Daoy (cell line): ENCODE results near the gene SHISA6. TPM values are rescaled to one million over a fixed set of nuclear protein-coding genes. Genes with fewer than 3 reads are reported as not detected.
"Not testable (repeated sequence)": the region's sequence is repeated elsewhere in the genome, so short reads cannot be mapped to it uniquely, and the experiment has no call there.

Experiments
- DNase-seq: peaks from one replicate; pipeline ENCODE4 v3.0.0-alpha.2; 2015; ENCODE audit warnings: low read depth
- total RNA-seq: library from RNA; depleted of rRNA; stranded (reverse); fragments of >200 nt; shearing (Covaris generic); gene quantifications from 2 replicates; pipeline ENCODE4 v1.2.3, GENCODE V29; 2014

SHISA6 gene
- total RNA-seq, 1 experiment from 2014 or later, result not detected

- DNase-seq, result no peak
Measured at GRCh38 chr17:11264183-11264871, 23.3 kb downstream of the SHISA6 start.

GRCh38 chr17:11267999-11268575 is 27.1 kb downstream of the SHISA6 start:
- DNase-seq, result no peak

GRCh38 chr17:11269210-11269609 is 28.2 kb downstream of the SHISA6 start:
- DNase-seq, result no peak

GRCh38 chr17:11272191-11272590 is 31.2 kb downstream of the SHISA6 start:
- DNase-seq, result no peak

- no peak for DNase-seq
Measured at GRCh38 chr17:11273596-11273995, 32.6 kb downstream of the SHISA6 start.

GRCh38 chr17:11274106-11274505 is 33.1 kb downstream of the SHISA6 start:
- DNase-seq, result no peak

GRCh38 chr17:11276486-11276885 is 35.5 kb downstream of the SHISA6 start:
- no peak for DNase-seq

- no peak for DNase-seq
Measured at GRCh38 chr17:11278186-11278991, 37.4 kb downstream of the SHISA6 start.

- DNase-seq, result no peak
Measured at GRCh38 chr17:11278992-11279270, 37.9 kb downstream of the SHISA6 start.

- DNase-seq, result no peak
Measured at GRCh38 chr17:11279776-11280344, 38.8 kb downstream of the SHISA6 start.

GRCh38 chr17:11282586-11282985 is 41.6 kb downstream of the SHISA6 start:
- no peak for DNase-seq

GRCh38 chr17:11284811-11285210 is 43.8 kb downstream of the SHISA6 start:
- no peak for DNase-seq

GRCh38 chr17:11285946-11286345 is 44.9 kb downstream of the SHISA6 start:
- DNase-seq, result no peak

GRCh38 chr17:11287791-11288190 is 46.8 kb downstream of the SHISA6 start:
- no peak for DNase-seq

- DNase-seq, result no peak
Measured at GRCh38 chr17:11290814-11291213, 49.8 kb downstream of the SHISA6 start.

GRCh38 chr17:11292491-11292890 is 51.5 kb downstream of the SHISA6 start:
- no peak for DNase-seq

- DNase-seq, result no peak
Measured at GRCh38 chr17:11293480-11293879, 52.5 kb downstream of the SHISA6 start.

- DNase-seq, result no peak
Measured at GRCh38 chr17:11294826-11295225, 53.8 kb downstream of the SHISA6 start.

- DNase-seq, result no peak
Measured at GRCh38 chr17:11296994-11297393, 56.0 kb downstream of the SHISA6 start.

- no peak for DNase-seq
Measured at GRCh38 chr17:11298401-11298800, 57.4 kb downstream of the SHISA6 start.

GRCh38 chr17:11300201-11300600 is 59.2 kb downstream of the SHISA6 start:
- no peak for DNase-seq

GRCh38 chr17:11300738-11301137 is 59.7 kb downstream of the SHISA6 start:
- no peak for DNase-seq

GRCh38 chr17:11301874-11302273 is 60.9 kb downstream of the SHISA6 start:
- DNase-seq, result not testable (repeated sequence)
